PC-3 (cell line): ENCODE results near the gene NME4.

Source experiments
- EZH2phosphoT487 ChIP-seq: fragments of 300-600 bp; sonication (generic); IDR thresholded peaks from 2 replicates; pipeline ENCODE4 v1.6.1; 2018; ENCODE audit warnings: mild to moderate bottlenecking, antibody characterized with exemption, low read length, borderline replicate concordance
- TF ChIP-seq, protein P1 (sequence below): fragments of 300-600 bp; sonication (generic); conservative IDR thresholded peaks from 2 replicates; pipeline ENCODE4 v1.5.1; 2017; ENCODE audit warnings: antibody characterized with exemption, low read depth, mild to moderate bottlenecking, low read length

GRCh38 chr16:397135-397661 is at the start of gene NME4:
- TF ChIP-seq, protein P1, sequence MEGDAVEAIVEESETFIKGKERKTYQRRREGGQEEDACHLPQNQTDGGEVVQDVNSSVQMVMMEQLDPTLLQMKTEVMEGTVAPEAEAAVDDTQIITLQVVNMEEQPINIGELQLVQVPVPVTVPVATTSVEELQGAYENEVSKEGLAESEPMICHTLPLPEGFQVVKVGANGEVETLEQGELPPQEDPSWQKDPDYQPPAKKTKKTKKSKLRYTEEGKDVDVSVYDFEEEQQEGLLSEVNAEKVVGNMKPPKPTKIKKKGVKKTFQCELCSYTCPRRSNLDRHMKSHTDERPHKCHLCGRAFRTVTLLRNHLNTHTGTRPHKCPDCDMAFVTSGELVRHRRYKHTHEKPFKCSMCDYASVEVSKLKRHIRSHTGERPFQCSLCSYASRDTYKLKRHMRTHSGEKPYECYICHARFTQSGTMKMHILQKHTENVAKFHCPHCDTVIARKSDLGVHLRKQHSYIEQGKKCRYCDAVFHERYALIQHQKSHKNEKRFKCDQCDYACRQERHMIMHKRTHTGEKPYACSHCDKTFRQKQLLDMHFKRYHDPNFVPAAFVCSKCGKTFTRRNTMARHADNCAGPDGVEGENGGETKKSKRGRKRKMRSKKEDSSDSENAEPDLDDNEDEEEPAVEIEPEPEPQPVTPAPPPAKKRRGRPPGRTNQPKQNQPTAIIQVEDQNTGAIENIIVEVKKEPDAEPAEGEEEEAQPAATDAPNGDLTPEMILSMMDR, result no peak
- no peak for TF ChIP-seq EZH2phosphoT487
